ENCODE data around the gene RPS3. TPM values are rescaled to one million over a fixed set of nuclear protein-coding genes. Genes with fewer than 3 reads are reported as not detected.
A peak's percentile ranks its signal among the peaks of the same experiment; 100 is the strongest.

The RPS3 gene
- total RNA-seq, 1 experiment from 2014 or later = 3,765 TPM

GRCh38 chr11:75386942-75387630, 12.2 kb upstream of the RPS3 start:
- Histone ChIP-seq H3K14ac (ENCODE audit: insufficient read depth, low read length) (no peak overlapping the region), H4K8ac (replicated peaks; ENCODE audit: insufficient read length, low read depth, low read length) (no peak overlapping the region), H2AK5ac (ENCODE audit: insufficient read length, low read length) (no peak overlapping the region), H4K91ac (ENCODE audit: insufficient read length, low read depth, low read length) (no peak overlapping the region), H3T11ph (ENCODE audit: low read length) (no peak overlapping the region), H2BK120ac (ENCODE audit: low read depth, low read length, poor library complexity, severe bottlenecking) (no peak overlapping the region), H3K23ac (ENCODE audit: insufficient read length, low read depth, low read length) (no peak overlapping the region), H2BK15ac (ENCODE audit: low read depth, low read length) (no peak overlapping the region), H4K5ac (ENCODE audit: insufficient read length, low read depth, low read length) (no peak overlapping the region), H2BK5ac (ENCODE audit: insufficient read length, low read length) (no peak overlapping the region), H3K27me3 (ENCODE audit: insufficient read depth, low read length) (no peaks in the 10 kb centered on the region), H3K56ac (ENCODE audit: insufficient read length, low read depth, low read length) (no peak overlapping the region), H3K23me2 (ENCODE audit: insufficient read length, low read depth, low read length, poor library complexity, severe bottlenecking) (no peaks in the 10 kb centered on the region), H2AFZ (ENCODE audit: low read length) (no peak overlapping the region), H3K27ac (ENCODE audit: insufficient read length, low read depth, low read length) (no peak overlapping the region), H3K4ac (ENCODE audit: low read depth, low read length) (no peak overlapping the region), H3K4me2 (ENCODE audit: insufficient read depth, insufficient read length, low read length) (no peak overlapping the region), H2BK20ac (ENCODE audit: low read depth, low read length, poor library complexity, severe bottlenecking) (no peak overlapping the region), H2BK12ac (ENCODE audit: insufficient read length, low read depth, low read length) (no peak overlapping the region), H3K18ac (ENCODE audit: insufficient read length, low read depth, low read length) (no peak overlapping the region), H3K4me1 (ENCODE audit: insufficient read depth, low read length) (no peaks in the 10 kb centered on the region; the same call in 1 of the 2 replicates), H3K79me1 (ENCODE audit: insufficient read depth, low read depth, low read length, poor library complexity, severe bottlenecking) (no peaks in the 10 kb centered on the region), H3K9me3 (ENCODE audit: control insufficient read depth, low read depth, low read length) (no peaks in the 10 kb centered on the region), H3K79me2 (ENCODE audit: insufficient read depth, low read length) (no peaks in the 10 kb centered on the region), H4K20me1 (ENCODE audit: control insufficient read depth, insufficient read depth, insufficient read length) (no peaks in the 10 kb centered on the region), H3K9ac (ENCODE audit: extremely low read depth, insufficient read length, low read length) (no peak overlapping the region)
- H3K36me3 Mint-ChIP-seq (ENCODE audit: insufficient read depth in 1 of 3, low read depth in 3 of 3) = no peaks in the 10 kb centered on the region
- peaks cover 9 to 11% of the 10 kb centered on the region in 2 experiments for H3K4me1 Mint-ChIP-seq
- no peaks in the 10 kb centered on the region for H3K9me3 Mint-ChIP-seq
- TF ChIP-seq, protein P1, sequence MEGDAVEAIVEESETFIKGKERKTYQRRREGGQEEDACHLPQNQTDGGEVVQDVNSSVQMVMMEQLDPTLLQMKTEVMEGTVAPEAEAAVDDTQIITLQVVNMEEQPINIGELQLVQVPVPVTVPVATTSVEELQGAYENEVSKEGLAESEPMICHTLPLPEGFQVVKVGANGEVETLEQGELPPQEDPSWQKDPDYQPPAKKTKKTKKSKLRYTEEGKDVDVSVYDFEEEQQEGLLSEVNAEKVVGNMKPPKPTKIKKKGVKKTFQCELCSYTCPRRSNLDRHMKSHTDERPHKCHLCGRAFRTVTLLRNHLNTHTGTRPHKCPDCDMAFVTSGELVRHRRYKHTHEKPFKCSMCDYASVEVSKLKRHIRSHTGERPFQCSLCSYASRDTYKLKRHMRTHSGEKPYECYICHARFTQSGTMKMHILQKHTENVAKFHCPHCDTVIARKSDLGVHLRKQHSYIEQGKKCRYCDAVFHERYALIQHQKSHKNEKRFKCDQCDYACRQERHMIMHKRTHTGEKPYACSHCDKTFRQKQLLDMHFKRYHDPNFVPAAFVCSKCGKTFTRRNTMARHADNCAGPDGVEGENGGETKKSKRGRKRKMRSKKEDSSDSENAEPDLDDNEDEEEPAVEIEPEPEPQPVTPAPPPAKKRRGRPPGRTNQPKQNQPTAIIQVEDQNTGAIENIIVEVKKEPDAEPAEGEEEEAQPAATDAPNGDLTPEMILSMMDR (conservative IDR thresholded peaks at IDR 0.05) = no peak
- peak; percentile 65 for DNase-seq
- no peaks in the 10 kb centered on the region; the same call in 1 of the 2 replicates for H3K27me3 Mint-ChIP-seq (ENCODE audit: low read depth)
- H3K4me3 Mint-ChIP-seq = no peak overlapping the region
- H3K27ac Mint-ChIP-seq = no peak overlapping the region
- no CpG with 5 or more reads among the region's 3 CpGs for WGBS (ENCODE audit: extremely low coverage, insufficient read length, low lambda C conversion rate)
